GM23248 (cell line): ENCODE measurements around the gene EP400. TPM values are rescaled to one million over a fixed set of nuclear protein-coding genes. Genes with fewer than 3 reads are reported as not detected.

ENCODE experiments used
- DNase-seq: peaks from one replicate; pipeline ENCODE4 v3.0.0-alpha.2; 2015
- H2AFZ ChIP-seq: fragments of 200-600 bp; sonication (generic); 2 replicates; pipeline ENCODE4 v1.6.1; 2016; ENCODE audit warnings: antibody characterized with exemption
- H3F3A ChIP-seq: fragments of 200-600 bp; sonication (generic); 2 replicates; pipeline ENCODE4 v1.6.1; 2016; ENCODE audit warnings: mild to moderate bottlenecking, antibody characterized with exemption, mixed run types; ENCODE audit not compliant: insufficient read depth
- H3K27ac ChIP-seq: fragments of 200-600 bp; sonication (generic); 2 replicates; pipeline ENCODE4 v1.5.1; 2016; ENCODE audit warnings: mild to moderate bottlenecking
- H3K27me3 ChIP-seq: fragments of 200-600 bp; sonication (generic); replicated peaks from 2 replicates; pipeline ENCODE4 v1.6.1; 2016; ENCODE audit warnings: mild to moderate bottlenecking; ENCODE audit not compliant: insufficient read depth
- H3K36me3 ChIP-seq: fragments of 200-600 bp; sonication (generic); 2 replicates; pipeline ENCODE4 v1.6.1; 2016; ENCODE audit warnings: low read depth, mild to moderate bottlenecking
- H3K4me1 ChIP-seq: fragments of 200-600 bp; sonication (generic); 2 replicates; pipeline ENCODE4 v1.6.1; 2016; ENCODE audit warnings: mild to moderate bottlenecking; ENCODE audit not compliant: insufficient read depth
- H3K4me2 ChIP-seq: fragments of 200-600 bp; sonication (generic); one replicate; pipeline ENCODE4 v1.6.1; 2016; ENCODE audit warnings: mild to moderate bottlenecking; ENCODE audit not compliant: unreplicated experiment
- H3K4me3 ChIP-seq: fragments of 200-600 bp; sonication (generic); 2 replicates; pipeline ENCODE4 v1.5.1; 2016; ENCODE audit warnings: mild to moderate bottlenecking
- H3K79me2 ChIP-seq: fragments of 200-600 bp; sonication (generic); 2 replicates; pipeline ENCODE4 v1.6.1; 2016; ENCODE audit warnings: mild to moderate bottlenecking; ENCODE audit not compliant: insufficient read depth
- H3K9ac ChIP-seq: fragments of 200-600 bp; sonication (generic); 2 replicates; pipeline ENCODE4 v1.6.1; 2016; ENCODE audit warnings: mild to moderate bottlenecking
- H3K9me2 ChIP-seq: fragments of 200-600 bp; sonication (generic); 2 replicates; pipeline ENCODE4 v1.6.1; 2016; ENCODE audit warnings: mixed run types, mild to moderate bottlenecking, moderate library complexity; ENCODE audit not compliant: insufficient read depth
- H3K9me3 ChIP-seq: fragments of 200-600 bp; sonication (generic); one replicate; pipeline ENCODE4 v1.6.1; 2017; ENCODE audit warnings: low read depth
- H4K20me1 ChIP-seq: fragments of 200-600 bp; sonication (generic); 2 replicates; pipeline ENCODE4 v1.6.0; 2016; ENCODE audit not compliant: insufficient read depth
- EZH2 ChIP-seq: fragments of 200-600 bp; sonication (generic); IDR thresholded peaks from 2 replicates; pipeline ENCODE4 v1.6.1; 2018; ENCODE audit warnings: antibody characterized with exemption, mild to moderate bottlenecking; ENCODE audit not compliant: insufficient read depth, poor library complexity, severe bottlenecking
- EZH2phosphoT487 ChIP-seq: fragments of 200-600 bp; sonication (generic); IDR thresholded peaks from 2 replicates; pipeline ENCODE4 v1.6.1; 2018; ENCODE audit warnings: antibody characterized with exemption, moderate library complexity, mild to moderate bottlenecking, low read depth; ENCODE audit not compliant: insufficient read depth
- WGBS, 2 experiments: methylation state at CpG; one replicate each; pipeline ENCODE4 v1.1.6; 2015 to 2017; ENCODE audit warnings: low lambda C conversion rate in 2 of 2, low coverage in 1 of 2; ENCODE audit errors: missing lambda C conversion rate in 2 of 2; 5-methylcytosine and 5-hydroxymethylcytosine counted together
- in situ Hi-C: fragments of 300-500 bp; cut with MboI; formaldehyde crosslinking; loops from 2 replicates; pipeline ENCODE4 v1.15.0; 2020
- polyA plus RNA-seq: library from polyadenylated mRNA; unstranded; fragments of >200 nt; fragmentation: Nextera tagmentation; extraction: Ambion mirVana; gene quantifications from 2 replicates; pipeline ENCODE4 v1.2.1, GENCODE V29; 2016
- total RNA-seq: library from RNA; depleted of rRNA; stranded (reverse); fragments of >200 nt; shearing (Covaris generic); gene quantifications from 2 replicates; pipeline ENCODE4 v1.2.3, GENCODE V29; 2014

EP400 gene
- total and polyA plus RNA-seq, 2 experiments from 2014 or later = 8.6 to 9.4 TPM

GRCh38 chr12:131990980-131991305, 41.2 kb downstream of the EP400 start:
- DNase-seq = no peak
- no peaks in the 10 kb centered on the region for H3K9me2 ChIP-seq
- H3K4me1 ChIP-seq = no peaks in the 10 kb centered on the region
- no peaks in the 10 kb centered on the region for H3K27me3 ChIP-seq
- H3F3A ChIP-seq = no peaks in the 10 kb centered on the region
- H3K4me3 ChIP-seq = no peak overlapping the region
- in situ Hi-C loops = no loop called here
- H4K20me1 ChIP-seq = no peaks in the 10 kb centered on the region
- no peak overlapping the region for H3K4me2 ChIP-seq
- peaks cover 32% of the 10 kb centered on the region; the same call in 1 of the 2 replicates for H3K36me3 ChIP-seq
- H2AFZ ChIP-seq = no peak overlapping the region
- TF ChIP-seq EZH2 (no peak), EZH2phosphoT487 (no peak)
- H3K27ac ChIP-seq = no peak overlapping the region
- no peaks in the 10 kb centered on the region for H3K79me2 ChIP-seq
- no peaks in the 10 kb centered on the region for H3K9me3 ChIP-seq
- no peak overlapping the region for H3K9ac ChIP-seq
- WGBS, 2 experiments = 84 to 85% methylated on average over 9 of the region's 9 CpGs

GRCh38 chr12:131991816-131992430, 42.2 kb downstream of the EP400 start:
- Histone ChIP-seq H3K4me2 (no peak overlapping the region), H3F3A (no peaks in the 10 kb centered on the region), H3K27ac (no peak overlapping the region), H2AFZ (no peak overlapping the region), H3K4me1 (no peaks in the 10 kb centered on the region), H3K4me3 (no peak overlapping the region), H3K9ac (no peak overlapping the region), H3K27me3 (no peaks in the 10 kb centered on the region), H3K9me2 (no peaks in the 10 kb centered on the region), H3K79me2 (no peaks in the 10 kb centered on the region), H4K20me1 (no peaks in the 10 kb centered on the region), H3K9me3 (no peaks in the 10 kb centered on the region), H3K36me3 (peaks cover 26% of the 10 kb centered on the region; the same call in 1 of the 2 replicates)
- WGBS, 2 experiments = 90 to 92% methylated on average over 11 of the region's 11 CpGs
- no peak for TF ChIP-seq EZH2
- no peak for DNase-seq
- in situ Hi-C loops = no loop called here

- Histone ChIP-seq H3K4me3 (no peak overlapping the region), H3F3A (no peaks in the 10 kb centered on the region), H3K9me3 (no peaks in the 10 kb centered on the region), H4K20me1 (no peaks in the 10 kb centered on the region), H3K27me3 (no peaks in the 10 kb centered on the region), H3K4me2 (no peak overlapping the region), H2AFZ (no peak overlapping the region), H3K79me2 (peaks cover 7% of the 10 kb centered on the region; the same call in 1 of the 2 replicates), H3K27ac (no peak overlapping the region), H3K4me1 (no peaks in the 10 kb centered on the region), H3K9ac (no peak overlapping the region), H3K9me2 (no peaks in the 10 kb centered on the region), H3K36me3 (peaks cover 19% of the 10 kb centered on the region)
- 94 to 97% methylated on average over 4 of the region's 4 CpGs for WGBS, 2 experiments
- in situ Hi-C loops = no loop called here
- TF ChIP-seq EZH2 (no peak), EZH2phosphoT487 (no peak)
- DNase-seq = no peak
Observed at GRCh38 chr12:131994589-131994988, 44.8 kb downstream of the EP400 start.

DNA sequence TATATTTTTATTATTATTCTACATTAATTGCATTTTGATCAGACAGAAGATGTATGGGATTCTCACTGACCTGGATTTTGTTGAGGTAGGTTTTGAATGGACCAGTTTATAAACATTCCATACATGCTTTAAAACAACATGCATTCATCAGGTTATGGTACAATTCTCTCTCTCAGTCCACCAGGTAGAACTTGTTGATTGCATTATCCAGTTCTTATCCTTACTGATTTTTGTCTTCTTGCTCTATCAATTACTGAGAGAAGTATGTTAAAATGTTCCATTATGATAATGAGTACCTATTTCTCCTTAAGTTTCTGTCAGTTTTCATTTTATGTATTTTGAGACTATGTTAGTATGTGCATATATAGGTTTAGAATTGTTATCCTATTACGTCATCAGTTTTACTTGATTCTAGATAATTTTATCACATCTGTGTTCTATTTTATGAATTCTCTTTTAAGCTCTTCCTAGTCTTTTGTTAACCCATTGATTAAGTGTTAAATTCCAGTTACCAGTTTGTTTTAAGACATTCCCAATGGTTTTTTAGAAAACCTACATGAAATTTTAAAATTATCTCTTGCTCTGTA, 50.6 kb downstream of the EP400 start:
- WGBS, 2 experiments = 94 to 98% methylated on average over 1 of the region's 1 CpG
- TF ChIP-seq EZH2 (no peak), EZH2phosphoT487 (no peak)
- 0 out of 2 replicates have a peak, but pooled peaks cover 3% of the 10 kb centered on the region for H4K20me1 ChIP-seq
- DNase-seq = no peak
- no peak overlapping the region for H3K4me3 ChIP-seq
- peaks cover 23% of the 10 kb centered on the region for H3K79me2 ChIP-seq
- H3K9ac ChIP-seq = no peak overlapping the region
- H3K4me1 ChIP-seq = peaks cover 18% of the 10 kb centered on the region
- H3K9me2 ChIP-seq = no peaks in the 10 kb centered on the region
- peaks cover 13% of the 10 kb centered on the region for H3K36me3 ChIP-seq
- no peak overlapping the region for H3K27ac ChIP-seq
- peaks cover 22% of the 10 kb centered on the region for H3F3A ChIP-seq
- no peaks in the 10 kb centered on the region for H3K9me3 ChIP-seq
- H2AFZ ChIP-seq = no peak overlapping the region
- in situ Hi-C loops = no loop called here
- no peak overlapping the region for H3K4me2 ChIP-seq
- no peaks in the 10 kb centered on the region for H3K27me3 ChIP-seq
